Posterior vena cava (tissue), 2 donors: ENCODE measurements around the gene TFCP2L1. TPM values are rescaled to one million over a fixed set of nuclear protein-coding genes. Genes with fewer than 3 reads are reported as not detected.
A peak's percentile ranks its signal among the peaks of the same experiment; 100 is the strongest.
"Not testable (repeated sequence)": the region's sequence is repeated elsewhere in the genome, so short reads cannot be mapped to it uniquely, and the experiment has no call there.

Experiments used
- DNase-seq: peaks from one replicate; pipeline ENCODE4 v3.0.0-alpha.2; 2020; ENCODE audit warnings: low spot score
- intact Hi-C, 2 donors: fragments of 100-400 bp; cut with DNase I; formaldehyde crosslinking; loops; one replicate each; pipeline versions ENCODE4 v1.14.1 to v1.14.2; 2022 to 2023
- total RNA-seq, 2 donors: library from RNA; stranded (reverse); fragmentation: NEBNext Ultra II Directional; extraction: Animal tissue kit (Norgen Biotek cat#: 25700); gene quantifications; one replicate each; pipeline ENCODE4 v1.2.1, GENCODE V29; 2021
- donor health status: DM: yes; HTN: yes; CAD: no.
- donor health status: DM: yes; HTN: yes; CAD: no.

Gene TFCP2L1
- total RNA-seq, 2 donors from 2014 or later = 0.29 to 2.3 TPM

DNA sequence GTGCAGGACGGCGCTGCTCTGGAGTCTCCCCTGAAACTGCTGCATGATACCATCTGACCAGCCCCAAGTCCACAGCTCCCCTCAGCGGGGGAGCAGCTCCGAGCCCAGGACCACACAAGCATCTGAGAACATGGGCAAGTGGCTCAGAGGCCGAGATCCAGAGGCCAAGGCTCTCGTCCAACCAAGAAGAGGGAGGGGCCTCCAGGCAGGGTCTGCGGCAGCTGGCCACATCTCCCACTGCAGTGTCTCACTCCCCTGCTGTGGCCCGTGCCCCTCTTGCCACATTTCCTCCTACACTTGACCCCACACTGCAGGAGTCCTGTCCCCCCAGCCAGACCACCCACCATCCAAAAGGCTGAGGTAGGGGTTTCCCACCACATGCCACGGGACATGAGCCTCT, 50.2 kb downstream of the TFCP2L1 start:
- intact Hi-C loops = no loop called here
- DNase-seq = peak; percentile 74

DNA sequence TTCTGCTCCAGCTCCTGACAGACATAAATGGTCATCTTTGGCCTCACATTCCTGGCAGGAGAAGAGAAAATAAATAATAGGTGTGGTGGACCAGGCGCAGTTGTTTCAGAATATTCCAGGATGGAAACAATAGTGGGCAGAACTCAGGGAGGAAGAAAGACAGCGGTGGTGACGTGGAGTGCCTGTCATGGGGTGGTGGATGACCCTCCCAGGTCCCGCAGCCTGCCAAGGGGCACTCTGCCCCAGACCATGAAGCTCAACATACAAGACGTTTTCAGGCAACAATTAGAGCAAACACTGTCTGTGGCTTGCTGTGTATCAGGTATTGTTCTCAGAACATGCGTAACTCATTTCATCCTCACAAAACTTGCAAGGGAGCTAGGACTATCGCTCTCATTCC, 50.9 kb downstream of the TFCP2L1 start:
- DNase-seq = peak; percentile 38
- intact Hi-C loops = no loop called here

DNA sequence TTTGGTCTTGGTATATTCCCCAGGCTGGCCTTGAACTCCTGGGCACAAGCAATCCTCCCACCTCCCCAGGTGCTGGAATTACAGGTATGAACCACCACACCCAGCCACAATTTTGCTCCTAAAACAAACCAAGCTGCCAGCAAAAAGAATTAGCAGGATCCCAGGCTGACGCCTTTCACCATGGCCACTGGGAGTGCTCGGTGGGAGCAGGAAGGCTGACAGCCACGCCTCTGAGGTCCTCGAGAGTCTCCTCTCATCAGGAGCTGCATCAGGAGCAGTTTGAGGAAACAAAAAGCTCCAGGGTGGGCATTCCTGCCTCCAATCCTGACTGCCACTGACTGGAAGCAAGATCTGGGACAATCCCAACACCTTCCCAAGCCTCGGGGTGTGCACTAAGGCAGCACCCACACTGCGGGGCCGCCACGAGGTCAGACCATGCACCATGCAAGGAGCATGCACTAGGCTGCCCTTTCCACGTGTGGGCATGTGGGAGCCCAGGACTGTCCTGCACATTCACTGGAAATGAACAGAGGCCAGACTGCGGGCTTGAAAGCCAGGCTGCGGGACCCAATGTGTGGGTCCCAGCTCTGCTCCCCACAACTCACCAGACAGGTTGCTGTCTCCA, 51.4 kb downstream of the TFCP2L1 start:
- peak; percentile 47 for DNase-seq
- intact Hi-C loops = no loop called here

DNA sequence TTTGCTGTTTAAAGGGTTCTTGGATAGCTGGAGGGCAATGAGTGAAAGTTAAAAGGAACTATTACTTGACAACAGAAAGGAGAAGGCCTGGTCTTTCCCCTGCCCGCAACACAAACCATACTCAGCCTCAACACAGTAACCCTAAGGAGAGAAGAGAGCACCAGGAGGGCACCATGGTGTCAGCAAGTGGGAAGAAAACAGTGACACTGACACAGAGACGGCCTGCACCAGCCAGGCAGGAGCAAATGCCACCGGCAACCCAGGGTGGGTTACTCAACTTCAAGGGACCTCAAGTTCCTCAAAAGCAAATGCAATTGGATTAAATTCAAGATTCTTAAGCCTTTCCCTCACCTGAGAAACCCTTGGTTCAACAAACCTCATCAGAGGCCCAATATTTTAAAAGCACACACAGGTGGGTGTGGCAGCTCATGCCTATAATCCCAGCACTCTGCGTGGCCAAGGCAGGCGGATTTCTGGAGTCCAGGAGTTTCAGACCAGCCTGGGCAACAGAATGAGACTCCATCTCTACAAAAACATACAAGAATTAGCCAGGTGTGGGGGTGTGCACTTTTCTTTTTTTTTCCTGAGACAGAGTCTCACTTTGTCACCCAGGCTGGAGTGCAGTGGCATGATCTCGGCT, 52.3 kb downstream of the TFCP2L1 start:
- intact Hi-C loops = no loop called here
- peak; percentile 47 for DNase-seq

DNA sequence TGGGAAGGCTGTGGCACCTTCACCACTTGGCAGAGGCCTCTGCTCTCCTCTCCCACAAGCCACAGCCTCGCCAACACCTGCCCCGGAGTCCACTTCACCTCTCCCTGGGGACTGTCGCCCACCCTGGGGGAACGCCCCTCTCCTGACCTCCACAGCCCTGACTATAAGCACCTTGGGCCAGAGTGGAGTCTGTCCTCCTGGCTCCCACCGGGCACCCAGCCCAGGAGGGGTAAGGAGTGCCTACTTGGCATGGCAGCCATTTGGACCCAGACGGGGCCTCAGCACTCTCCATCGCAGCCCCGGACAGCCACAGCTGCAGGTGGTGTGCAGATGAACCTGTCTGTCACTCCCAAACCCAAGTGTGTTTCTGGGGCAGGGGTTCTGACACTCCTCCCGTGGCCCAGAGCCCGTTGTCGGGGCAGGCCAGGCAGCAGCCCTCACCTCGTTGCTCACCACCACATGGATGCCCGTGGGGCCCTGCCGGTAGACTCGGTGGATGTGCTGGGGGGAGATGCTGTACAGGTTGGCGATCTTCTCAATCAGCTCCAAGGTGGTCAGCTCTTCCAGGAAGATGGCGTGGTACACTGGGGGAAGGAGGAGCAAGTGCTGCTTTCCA, 53.5 kb downstream of the TFCP2L1 start:
- DNase-seq = peak; percentile 77
- intact Hi-C loops = no loop called here

DNA sequence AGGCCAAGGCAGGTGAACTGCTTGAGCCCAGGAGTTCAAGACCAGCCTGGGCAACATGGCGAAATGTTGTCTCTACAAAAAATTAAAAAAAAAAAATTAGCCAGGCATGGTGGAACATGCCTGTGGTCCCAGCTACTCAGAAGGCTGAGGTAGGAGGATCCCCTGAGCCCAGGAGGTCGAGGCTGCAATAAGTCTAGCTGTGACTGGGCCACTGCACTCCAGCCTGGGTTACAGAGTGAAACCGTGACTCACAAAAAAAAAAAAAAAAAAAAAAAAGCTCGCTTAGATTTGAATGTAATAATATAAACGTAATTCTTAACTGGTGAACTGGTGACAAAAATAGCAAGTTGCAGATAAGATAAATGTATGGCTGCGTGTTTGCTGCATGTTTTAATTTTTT, 56.5 kb downstream of the TFCP2L1 start:
- intact Hi-C loops = no loop called here
- DNase-seq = peak; percentile 20

DNA sequence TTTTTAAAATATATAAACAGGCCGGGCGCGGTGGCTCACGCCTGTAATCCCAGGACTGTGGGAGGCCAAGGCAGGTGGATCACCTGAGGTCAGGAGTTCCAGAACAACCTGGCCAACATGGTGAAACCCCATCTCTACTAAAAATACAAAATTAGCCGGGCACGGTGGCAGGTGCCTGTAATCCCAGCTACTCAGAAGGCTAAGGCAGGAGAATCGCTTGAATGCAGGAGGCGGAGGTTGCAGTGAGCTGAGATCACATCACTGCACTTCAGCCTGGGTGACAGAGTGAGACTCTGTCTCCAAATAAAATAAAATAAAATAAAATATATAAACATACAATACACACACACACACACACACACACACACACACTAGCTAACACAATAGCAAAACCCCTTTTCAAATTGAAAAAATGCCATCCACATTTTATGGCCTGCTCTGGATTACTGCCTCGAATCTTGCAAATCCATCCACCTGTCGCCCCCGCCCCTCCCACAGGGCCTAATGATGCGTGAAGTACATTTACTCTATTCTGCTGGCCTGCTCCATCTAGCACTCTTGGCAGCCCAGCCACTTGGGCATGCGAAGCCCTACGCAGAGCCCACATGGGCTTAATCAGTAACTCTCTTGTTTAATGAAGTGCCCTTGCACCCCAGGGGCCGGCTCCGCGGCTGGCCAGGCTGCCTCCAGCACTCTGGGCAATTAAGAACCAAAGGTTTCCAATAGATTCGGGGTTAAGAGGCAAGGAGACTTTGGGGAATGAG, 57.4 kb downstream of the TFCP2L1 start:
- peak; percentile 60 for DNase-seq
- intact Hi-C loops = not testable (repeated sequence)

DNA sequence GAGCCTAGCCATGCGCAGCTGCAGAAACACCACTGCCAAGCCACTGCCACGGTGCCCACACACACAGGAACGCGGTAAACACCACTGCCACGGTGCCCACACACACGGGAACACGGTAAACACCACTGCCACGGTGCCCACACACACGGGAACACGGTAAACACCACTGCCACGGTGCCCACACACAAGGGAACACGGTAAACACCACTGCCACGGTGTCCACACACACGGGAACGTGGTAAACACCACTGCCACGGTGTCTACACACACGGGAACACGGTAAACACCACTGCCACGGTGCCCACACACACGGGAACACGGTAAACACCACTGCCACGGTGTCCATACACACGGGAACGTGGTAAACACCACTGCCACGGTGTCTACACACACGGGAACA, 59.3 kb downstream of the TFCP2L1 start:
- DNase-seq, intact Hi-C loops: not testable (repeated sequence)

DNA sequence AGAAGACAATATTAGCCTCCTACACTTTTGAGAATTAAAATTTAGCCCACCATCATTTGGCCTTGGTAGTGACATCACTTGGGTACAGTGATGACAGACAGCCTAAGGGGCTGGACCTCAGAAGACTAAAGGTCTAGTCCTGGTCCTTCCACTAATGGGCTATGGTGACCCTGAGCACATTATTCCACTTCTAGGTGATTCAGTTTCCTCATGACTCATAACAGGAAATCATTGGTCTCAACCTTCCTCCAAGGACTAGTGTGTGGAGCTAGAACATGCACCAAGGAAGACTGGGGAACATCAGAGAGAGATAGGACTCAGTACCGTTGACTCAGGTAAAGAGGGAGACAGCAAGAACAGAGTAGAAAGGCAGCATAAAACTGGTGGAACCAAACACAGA, 64.0 kb downstream of the TFCP2L1 start:
- no peak for DNase-seq

DNA sequence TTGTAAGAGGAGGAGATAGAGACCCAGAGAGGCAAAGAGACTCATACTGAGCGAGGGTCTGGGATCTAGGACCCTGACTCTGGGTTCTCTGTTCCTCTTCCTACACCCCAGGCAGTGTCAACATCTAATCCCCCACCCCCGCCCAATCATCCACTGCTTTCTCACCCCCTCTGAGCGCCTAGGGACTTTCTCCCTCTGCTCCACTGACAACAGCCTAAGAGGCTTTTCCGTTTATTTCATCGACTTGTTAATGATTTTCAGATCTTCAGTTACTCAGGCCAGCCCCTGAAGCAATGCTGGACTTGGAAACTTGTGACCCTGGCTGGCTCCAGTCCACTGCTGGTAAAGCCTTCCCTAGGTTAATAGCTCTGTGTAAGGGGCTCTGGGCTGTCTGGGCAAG, 65.1 kb downstream of the TFCP2L1 start:
- intact Hi-C loops = no loop called here
- no peak for DNase-seq

More for the DNA sequence above, 64.0 kb downstream of the TFCP2L1 start:
- intact Hi-C loops = no loop called here

DNA sequence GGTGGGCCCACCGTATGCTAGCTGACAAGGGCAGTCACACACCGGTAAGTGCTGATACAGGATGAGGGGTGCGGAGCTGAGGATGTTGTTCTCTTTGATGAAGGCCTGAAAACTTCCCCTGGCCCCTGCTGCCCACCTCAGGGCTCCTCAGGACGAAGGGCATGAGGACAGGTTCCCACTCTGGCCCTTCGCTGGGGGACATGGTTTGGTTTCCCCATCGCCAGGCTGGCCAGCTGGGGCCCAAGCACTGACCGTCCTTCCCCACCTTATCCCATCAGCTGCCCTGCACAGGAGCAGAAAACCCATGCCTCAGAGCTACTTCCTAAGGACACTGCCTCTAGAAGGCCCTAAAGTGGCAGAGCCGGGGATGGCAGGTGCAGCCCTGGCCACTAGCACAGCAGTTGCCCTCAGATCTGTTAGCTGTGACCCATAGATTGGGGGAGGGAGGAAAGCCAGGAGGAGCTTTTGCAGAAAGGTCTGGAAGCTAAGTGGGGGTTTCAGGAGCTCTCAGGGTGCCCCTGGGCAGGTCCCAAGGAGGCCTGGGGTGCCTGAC, 66.5 kb downstream of the TFCP2L1 start:
- no peak for DNase-seq
- intact Hi-C loops = no loop called here

DNA sequence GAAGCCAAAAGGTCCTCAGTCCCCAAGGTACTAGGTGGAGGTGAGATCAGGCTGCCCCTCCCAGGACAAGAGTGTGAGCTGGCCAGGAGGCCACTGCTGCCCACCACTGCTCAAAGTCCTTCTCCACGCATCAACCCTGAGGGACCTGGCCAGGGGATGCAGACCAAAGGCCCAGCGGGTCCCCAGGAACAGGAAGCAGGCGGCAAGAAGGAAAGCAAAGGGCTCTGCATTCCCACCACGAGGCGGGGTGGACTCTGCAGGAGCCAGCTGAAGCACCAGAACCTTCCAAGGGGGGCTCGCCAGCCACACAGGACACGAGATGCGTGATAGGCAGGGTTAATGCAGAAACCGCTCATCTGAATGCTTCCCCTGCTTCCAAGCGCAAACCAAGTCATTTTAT, 67.4 kb downstream of the TFCP2L1 start:
- intact Hi-C loops = no loop called here
- no peak for DNase-seq

DNA sequence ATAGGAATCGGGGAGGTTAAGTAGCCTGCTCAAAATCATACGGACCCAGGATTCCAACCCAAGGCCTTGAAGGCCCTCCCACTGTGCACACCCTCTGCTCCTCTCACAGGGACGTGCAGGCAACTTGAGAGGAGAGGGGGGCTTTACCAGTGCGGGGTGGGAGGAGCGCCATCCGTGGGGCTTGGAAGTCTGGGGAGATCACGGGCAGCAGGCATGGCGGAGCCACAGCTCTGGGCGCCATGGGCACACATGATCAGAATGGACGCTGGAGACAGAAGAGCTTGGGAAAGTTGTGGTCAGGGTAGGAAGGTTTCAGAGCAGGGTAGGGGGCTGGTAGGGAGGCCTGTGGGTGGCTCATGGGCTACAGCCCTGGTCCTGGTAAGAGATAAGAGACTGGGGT, 70.7 kb downstream of the TFCP2L1 start:
- intact Hi-C loops = no loop called here
- DNase-seq = no peak

DNA sequence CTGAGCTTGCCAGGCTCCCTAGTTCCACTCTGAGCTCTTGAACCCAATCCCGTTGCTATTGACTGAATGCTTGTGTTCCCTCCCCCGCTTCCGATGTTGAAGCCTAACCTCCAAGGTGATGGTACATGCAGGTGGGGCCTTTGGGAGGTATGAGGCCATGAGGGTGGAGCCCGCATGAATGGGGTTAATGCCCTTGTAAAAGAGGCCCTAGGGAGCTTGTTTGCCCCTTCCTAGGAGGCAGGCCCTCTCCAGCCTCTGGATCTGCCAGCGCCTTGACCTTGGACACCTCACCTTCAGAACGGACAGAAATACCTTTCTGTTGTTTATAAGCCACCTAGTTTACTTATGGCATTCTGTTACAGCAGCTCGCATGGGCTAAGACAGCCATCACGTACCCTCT, 71.6 kb downstream of the TFCP2L1 start:
- DNase-seq = no peak
- intact Hi-C loops = no loop called here

DNA sequence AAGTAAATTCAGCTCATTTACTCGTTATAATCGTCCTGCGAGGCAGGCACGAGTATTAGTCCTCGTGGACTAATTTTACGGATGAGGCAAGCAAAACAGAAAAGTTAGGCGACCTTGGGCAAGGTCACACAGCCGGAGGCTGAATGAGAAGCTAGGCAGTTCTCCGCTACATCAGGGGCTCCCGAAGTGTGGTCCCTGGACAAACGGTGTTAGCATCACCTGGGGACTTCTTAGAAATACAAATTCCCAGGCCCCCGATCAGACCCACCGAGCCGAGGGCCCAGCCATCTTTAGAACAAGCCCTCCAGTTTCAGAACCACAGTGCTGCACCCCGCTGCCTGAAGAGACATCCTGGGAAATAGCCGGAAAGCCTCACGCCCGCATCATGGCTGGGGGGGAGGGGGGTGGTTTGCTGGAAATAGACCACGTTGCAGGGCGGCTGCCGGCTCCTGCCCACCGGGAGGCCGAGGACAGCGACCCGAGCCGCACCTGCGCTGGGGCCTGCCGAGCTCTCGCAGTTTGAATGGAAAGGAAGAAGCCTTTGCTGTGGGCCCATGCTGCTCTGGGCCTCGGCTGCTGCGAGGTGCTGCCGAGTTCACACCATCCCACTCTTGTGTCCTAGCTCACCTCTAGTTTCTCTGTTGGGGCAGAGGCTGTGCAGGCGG, 72.2 kb downstream of the TFCP2L1 start:
- intact Hi-C loops = no loop called here
- DNase-seq = no peak

DNA sequence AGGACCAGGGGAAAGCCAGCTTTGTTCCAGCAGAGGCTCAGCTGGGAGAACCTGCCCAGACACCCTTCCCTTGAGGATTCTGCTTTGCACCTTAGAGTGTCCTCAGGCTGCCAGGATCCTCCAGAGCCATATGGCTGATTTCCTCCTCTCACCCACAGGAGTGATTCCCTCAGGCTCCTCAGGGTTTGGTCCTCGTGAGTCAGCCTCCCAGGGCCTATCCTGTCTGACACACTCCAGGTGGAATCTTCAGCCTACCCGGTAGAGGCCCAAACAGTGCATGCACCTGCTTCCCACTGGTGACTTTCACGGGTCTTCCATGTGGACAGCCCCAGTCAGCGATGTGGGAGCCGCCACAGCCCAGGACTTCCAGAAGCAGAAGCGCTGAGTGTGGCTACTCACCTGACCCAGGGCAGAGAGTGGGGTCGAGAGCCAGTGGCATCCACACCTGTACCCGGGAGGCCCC, 73.3 kb downstream of the TFCP2L1 start:
- intact Hi-C loops = no loop called here
- no peak for DNase-seq

DNA sequence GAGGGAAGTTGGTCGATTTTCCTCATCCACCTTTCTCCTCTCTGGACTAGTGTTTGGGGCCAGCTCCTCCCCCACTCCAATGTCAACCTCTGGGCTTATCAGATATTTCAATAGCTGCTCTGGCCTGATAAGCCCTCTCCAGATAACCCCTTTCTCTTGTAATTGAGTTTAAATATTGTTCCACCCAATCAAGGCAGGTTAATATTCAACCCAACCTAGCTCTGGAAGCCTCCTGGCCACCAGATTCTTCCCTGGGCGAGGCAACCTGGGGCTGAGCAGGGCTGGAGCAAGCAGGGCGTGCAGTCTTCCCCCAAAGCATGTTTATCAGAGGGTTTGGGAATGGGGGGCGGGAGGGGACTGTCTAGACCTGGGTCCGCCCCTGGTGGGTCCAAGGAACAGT, 73.8 kb downstream of the TFCP2L1 start:
- intact Hi-C loops = no loop called here
- no peak for DNase-seq

DNA sequence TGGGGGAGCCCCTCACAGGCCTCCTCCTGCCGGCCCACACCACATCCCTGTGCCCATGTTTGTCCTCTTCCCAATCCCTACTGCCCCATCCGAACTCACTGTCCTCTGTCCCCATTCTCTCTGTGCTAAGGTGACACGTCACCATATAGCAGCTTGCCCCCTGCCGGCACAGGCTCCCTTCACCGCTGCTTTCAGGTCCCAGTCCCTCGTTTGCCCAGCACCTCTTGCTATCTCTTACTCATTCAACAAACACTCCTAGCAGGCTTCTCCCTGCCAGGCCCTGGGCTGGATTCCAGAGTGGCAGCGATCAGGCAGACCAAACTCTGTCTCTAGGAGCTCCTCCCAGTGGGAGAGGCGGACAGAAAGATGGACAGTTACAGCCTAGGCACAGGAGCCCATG, 74.3 kb downstream of the TFCP2L1 start:
- DNase-seq = no peak
- intact Hi-C loops = no loop called here

DNA sequence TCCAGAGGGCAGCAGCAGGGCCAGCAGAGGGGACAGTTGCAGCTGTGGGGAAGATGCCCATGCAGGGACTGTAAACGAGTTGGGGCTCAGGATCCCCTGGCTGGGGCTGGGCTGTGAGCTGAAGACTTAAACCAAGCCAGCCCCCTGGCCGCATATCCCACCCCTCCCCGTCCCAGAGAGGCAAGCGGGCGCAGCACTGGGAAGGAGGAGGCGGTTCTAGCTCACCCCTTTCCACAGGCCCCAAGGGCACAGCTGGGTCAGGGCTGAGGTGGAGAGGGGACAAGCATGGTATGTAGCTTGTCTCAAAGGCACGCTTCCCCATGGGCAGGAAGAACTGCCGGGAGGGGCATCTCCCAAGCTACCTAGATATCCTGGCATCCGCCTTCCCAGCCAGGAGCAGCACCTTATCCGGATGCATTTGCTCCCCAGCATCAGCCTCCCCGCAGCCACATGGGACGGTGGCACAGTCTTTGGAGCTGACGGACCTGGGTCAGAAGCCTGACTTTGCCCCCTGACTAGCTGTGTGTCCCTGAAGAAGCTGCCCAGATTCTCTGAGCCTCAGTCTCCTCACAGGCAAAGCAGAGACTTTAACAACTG, 75.9 kb downstream of the TFCP2L1 start:
- intact Hi-C loops = no loop called here
- no peak for DNase-seq
